SK-N-SH (cell line): Measurements from ENCODE around the gene TRIM9.

Experiments
- CHD2 ChIP-seq: fragments of 150-350 bp; IDR thresholded peaks from 2 replicates; pipeline ENCODE4 v1.6.1; 2018; ENCODE audit warnings: low read length; ENCODE audit not compliant: partially characterized antibody
- CTCF ChIP-seq: fragments of 200-600 bp; sonication (generic); IDR thresholded peaks from 2 replicates; pipeline ENCODE4 v1.6.1; 2017; ENCODE audit warnings: antibody characterized with exemption, mild to moderate bottlenecking, moderate library complexity
- ELF1 ChIP-seq: IDR thresholded peaks from 2 replicates; pipeline ENCODE4 v1.4.0; 2012
- EZH2phosphoT487 ChIP-seq: fragments of 200-600 bp; sonication (generic); IDR thresholded peaks from 2 replicates; pipeline ENCODE4 v1.6.1; 2017; ENCODE audit warnings: low read depth, mixed run types, mild to moderate bottlenecking, antibody characterized with exemption, moderate library complexity, borderline replicate concordance
- FOXJ3 ChIP-seq: sonication (generic); formaldehyde crosslinking; IDR thresholded peaks from 2 replicates; pipeline ENCODE4 v1.5.1; 2020; ENCODE audit warnings: mild to moderate bottlenecking, missing genetic modification reagents
- FOXM1 ChIP-seq: IDR thresholded peaks from 2 replicates; pipeline ENCODE4 v1.4.0; 2012; ENCODE audit warnings: low read depth, mild to moderate bottlenecking
- GABPA ChIP-seq: IDR thresholded peaks from 2 replicates; pipeline ENCODE4 v1.4.0; 2012; ENCODE audit warnings: low read depth, mild to moderate bottlenecking
- GATA2 ChIP-seq: sonication (generic); formaldehyde crosslinking; IDR thresholded peaks from 2 replicates; pipeline ENCODE4 v1.5.0; 2020; ENCODE audit warnings: mild to moderate bottlenecking, missing genetic modification reagents
- POLR2AphosphoS5 ChIP-seq: IDR thresholded peaks from 2 replicates; pipeline ENCODE4 v1.6.1; 2012; ENCODE audit warnings: low read depth, low read length
- RAD21 ChIP-seq: IDR thresholded peaks from 2 replicates; pipeline ENCODE4 v1.6.1; 2012; ENCODE audit warnings: mild to moderate bottlenecking, low read length
- RXRA ChIP-seq: IDR thresholded peaks from 2 replicates; pipeline ENCODE4 v1.4.0; 2012; ENCODE audit warnings: low read depth, mild to moderate bottlenecking, borderline replicate concordance
- TCF12 ChIP-seq: IDR thresholded peaks from 2 replicates; pipeline ENCODE4 v1.4.0; 2012
- USF2 ChIP-seq: fragments of 150-350 bp; IDR thresholded peaks from 2 replicates; pipeline ENCODE4 v1.6.1; 2017; ENCODE audit warnings: antibody characterized with exemption, low read length, low read depth, borderline replicate concordance
- ZBTB33 ChIP-seq: IDR thresholded peaks from 2 replicates; pipeline ENCODE4 v1.4.0; 2012; ENCODE audit warnings: low read depth, borderline replicate concordance

DNA sequence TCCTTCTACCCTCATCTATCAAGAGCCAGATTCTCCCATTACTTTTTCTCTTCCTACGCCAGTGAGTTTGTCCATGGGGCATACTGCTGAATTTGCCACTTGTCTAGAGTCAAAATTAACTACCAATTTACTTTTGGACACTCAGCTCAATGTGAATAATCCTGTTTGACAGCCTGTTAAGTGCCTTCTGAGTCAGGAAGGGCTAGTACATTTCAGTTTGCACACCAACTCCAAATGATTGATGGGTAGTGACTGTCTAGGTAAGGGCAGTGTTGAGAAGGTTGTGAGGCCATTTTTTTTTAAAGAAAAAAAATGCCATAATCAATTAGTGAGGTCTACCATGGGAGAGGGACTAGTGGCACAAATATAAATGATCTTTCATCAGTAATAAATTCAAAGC is 21.8 kb upstream of the TRIM9 start:
- TF ChIP-seq ELF1 = no peak
- no peak for TF ChIP-seq CTCF
- no peak for TF ChIP-seq FOXJ3
- no peak for TF ChIP-seq RAD21
- no peak for TF ChIP-seq RXRA
- TF ChIP-seq GATA2 (CRISPR knock-in tag) = no peak
- no peak for TF ChIP-seq POLR2AphosphoS5
- TF ChIP-seq EZH2phosphoT487 = no peak
- TF ChIP-seq FOXM1 = no peak
- no peak for TF ChIP-seq USF2
- no peak for TF ChIP-seq GABPA
- no peak for TF ChIP-seq TCF12
- TF ChIP-seq ZBTB33 = no peak
- no peak for TF ChIP-seq CHD2
